GM19035 (cell line): ENCODE measurements around the gene TCF7L1.

Source experiments
- ATAC-seq: cut with Tn5 transposase; IDR thresholded peaks from one replicate; pipeline ENCODE4 v1.9.1; 2021; ENCODE audit not compliant: unreplicated experiment

The TCF7L1 gene

DNA sequence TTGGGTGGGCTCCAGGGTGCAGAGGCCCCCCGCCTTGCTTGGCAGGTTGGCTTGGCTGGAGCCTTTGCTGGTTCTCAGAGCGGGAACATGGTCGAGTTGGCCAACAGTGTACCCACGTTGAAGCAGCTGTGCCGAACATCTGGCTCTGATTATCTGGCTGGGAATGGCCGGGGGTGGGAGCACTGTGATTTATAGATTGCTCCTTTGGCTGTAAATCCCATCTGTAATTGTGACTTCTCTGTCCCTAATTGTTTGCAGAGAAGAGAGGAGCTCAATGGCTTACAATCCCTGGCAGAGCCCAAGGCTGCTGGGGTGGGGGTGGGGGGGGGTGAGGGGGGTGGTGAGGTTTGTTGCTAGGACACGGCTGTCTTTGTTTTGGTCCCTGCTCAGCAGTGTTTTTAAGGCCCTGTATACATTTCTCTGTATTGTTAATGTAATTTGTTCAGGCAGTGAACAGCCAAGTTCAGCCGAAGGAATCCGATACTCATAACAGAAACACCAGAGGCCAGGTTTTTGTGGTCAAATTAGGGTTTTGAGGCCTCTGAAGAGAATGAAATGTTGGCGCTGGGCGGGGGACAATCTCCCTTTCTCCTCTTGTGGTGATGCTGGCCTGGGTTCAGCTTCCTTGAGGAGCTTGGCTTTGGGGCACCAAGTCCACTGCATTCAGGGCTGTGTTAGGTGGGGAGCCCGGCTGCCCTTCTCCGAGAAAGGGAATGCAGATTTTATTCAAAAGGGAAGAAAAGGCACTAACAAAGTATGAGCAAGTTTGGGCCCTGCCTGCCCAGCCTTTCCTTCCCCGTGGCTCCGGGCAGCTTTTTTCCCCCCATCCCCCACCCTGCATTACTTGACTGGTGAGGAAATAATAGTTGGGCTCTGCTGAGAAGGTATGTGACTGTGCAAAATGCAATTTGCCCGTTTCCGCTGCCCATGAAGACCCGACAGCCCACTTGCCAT is 82.5 kb downstream of the TCF7L1 start:
- ATAC-seq, result no peak

DNA sequence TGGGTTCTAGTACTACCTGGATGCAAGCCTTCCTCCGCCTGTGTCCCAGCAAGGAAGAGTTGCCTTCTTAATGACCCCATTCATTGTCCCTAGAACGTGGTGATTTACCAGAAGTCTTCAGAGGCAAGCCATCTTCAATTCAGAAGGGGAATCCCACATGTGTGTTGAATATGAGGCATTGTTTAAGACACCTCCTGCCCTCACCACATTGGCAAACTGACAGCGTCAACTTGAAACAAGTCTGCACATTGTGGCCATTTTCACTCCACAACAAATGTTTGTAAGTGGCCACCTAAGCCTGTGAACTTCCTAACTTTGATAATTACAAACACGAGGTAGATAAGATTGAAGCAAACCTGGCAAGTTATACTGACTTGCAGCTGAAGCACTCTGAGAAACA is 83.7 kb downstream of the TCF7L1 start:
- no peak for ATAC-seq

DNA sequence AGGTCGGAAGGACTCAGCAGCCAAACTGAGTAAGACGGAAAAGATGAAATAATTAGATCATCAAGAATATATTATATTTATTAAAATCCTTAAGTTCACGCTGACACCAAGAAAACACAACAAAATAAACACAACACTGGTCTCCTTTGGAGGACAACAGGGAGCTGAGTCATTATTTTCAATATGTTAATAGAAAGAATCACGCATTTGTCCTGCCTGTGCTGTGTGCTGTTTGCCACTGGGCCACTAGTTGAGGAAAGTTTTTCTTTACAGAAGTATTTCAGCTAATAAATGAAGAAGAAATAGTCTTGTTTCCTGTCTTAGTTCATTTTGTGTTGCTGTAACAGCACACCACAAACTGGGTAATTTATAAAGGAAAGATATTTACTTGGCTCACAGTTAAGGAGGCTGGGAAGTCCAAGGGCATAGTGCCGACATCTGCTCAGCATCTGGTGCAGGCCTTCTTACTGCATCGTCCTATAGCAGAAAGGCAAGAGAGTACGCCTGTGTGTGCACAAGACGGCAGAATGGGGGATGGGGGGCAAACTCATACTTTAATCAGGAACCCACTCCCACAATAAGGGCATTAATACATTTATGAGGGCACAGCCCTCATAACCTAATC is 88.0 kb downstream of the TCF7L1 start:
- no peak for ATAC-seq

DNA sequence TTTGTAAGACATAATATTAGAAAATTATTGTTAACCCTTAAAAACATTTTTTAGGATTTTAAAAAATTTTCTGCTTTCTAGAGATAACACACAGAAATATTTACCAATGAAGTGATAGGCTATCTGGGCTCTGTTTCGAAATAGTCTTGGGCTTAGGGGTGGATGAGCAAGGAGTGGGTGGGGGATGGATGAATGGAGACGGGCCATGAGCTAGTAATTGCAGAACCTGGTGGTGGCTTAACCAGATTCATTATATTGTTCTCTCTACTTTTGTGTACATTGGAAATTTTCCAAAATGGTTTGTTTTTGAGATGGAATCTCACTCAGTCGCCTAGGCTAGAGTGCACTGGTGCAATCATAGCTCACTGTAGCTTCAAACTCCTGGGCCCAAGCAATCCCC is 89.6 kb downstream of the TCF7L1 start:
- no peak for ATAC-seq

DNA sequence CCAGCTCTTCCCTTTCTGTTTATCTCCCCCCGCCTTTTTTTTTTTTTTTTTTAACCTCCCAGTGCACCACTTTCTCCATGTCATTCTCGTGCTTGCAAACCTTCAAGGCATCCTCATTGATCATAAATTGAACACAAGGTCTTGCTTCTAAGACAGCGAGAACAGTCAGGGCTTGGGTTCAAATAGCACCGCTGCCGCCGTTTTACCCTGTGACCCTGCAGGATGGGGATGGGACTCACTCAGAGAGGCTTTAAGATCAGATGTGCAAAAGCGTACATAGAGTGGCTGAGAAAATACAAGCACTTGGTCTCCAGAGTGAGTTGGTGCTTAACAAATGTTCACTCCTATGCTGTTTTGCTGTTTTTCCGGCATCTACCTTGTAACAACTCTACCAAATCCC is 93.6 kb downstream of the TCF7L1 start:
- no peak for ATAC-seq

DNA sequence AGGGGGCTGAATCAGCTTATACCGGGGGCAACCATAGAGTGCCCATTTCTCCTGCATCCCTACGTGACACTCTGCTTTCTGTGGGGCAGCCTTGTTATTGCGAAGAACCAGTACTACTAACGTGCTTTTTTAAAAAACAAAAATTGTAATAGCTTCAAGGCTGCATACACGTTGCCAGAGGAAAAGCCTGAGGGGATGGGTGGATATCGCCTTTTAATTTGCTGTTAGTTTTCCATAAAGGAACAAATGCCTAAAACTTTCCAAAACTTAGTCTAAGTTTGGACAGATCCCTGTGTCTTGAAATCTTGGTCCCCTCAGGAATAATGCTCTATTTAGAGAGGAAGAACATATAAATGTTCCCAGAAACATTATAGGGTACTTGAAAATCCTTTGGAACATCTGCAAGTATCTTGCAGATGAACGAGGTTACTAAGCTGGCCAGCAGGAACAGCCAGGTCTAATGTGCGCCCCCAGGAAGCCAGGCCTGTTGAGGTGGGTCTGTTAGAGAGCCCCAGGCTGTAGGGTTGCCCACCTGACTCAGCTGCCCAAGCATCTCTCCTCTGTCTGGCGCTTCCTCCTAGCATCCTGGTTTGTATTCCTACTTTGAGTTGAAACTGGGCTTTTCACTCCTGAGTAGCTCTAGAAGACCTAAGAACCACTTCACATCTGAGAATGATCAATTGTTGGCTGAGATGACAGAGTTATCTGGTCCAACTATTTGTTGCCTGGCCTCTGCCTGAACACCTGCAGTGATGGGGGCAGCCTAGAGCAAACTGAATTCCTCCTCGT is 97.7 kb downstream of the TCF7L1 start:
- ATAC-seq, result no peak

DNA sequence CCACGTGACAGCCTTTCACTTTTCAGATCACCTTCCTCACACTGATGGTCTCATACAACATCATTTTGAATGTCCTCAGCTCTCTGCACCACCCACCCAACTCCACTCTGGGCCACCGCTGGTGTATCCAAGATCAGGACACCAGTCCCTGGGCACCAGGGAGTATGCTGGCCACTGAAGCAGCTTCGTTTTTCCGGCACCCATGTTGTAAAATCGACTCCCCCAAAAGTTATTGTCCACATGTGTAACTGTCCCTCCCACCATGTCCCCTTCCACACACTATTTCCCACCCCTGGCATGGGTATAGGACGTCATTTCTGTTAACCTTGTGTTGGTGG is 98.2 kb downstream of the TCF7L1 start:
- ATAC-seq, result no peak

DNA sequence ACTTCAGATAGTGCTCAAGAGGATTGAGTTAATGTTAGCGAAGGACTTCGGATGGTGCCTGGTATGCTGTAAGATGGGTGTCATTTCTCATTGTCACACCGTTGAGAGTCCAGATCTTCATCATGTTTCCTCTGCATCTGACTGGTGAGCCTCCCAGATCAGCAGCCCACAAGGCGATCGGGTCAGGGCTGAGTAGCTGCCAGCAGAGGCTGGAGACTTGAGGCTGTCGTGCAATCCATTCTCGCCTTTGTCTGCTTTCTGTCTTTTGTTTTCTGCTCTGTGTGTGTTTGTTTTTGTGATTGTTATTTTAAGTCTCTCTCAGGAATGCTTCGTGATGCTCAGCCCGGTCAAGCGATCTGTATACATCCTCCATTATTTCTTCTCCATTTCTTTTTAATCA is 98.8 kb downstream of the TCF7L1 start:
- no peak for ATAC-seq

DNA sequence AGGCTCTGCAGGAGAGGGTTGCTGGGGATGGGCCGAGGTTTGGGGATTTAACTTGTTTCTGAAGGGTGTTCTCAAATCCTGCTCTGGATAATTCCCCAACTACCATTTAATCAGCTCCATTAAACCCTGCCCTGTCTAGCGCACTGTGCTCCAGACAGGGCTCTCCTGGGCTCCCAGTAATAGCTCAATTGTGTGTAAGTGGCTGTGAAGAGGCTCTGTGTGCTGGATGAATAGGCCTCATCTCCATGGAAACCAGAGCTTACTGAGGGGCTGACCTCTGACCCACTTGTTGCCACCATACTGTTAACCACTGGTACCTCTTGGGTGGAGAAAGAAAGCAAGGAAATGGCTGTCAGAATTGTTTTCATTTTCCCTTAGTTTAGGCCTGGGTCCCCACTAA is 101.7 kb downstream of the TCF7L1 start:
- ATAC-seq, result no peak

DNA sequence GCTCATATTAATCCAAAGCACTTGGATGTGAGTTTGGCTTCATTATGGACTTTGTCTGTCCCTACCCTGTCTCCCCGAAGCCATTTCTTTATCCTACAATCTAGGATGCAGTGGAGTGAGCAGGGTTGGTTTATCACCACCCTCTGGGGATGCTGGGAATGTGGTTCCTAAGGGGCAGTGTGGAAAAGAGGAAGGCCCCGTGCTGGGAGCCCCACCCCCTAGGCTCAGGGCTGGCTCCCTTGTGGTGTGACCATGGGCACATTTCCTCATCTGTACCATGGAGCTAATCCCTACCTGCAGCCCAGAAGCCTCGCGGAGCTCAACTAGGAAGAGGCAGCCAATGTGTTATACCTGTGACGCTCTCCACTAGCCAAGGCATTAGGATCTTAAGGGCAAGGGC is 102.1 kb downstream of the TCF7L1 start:
- ATAC-seq, result no peak

DNA sequence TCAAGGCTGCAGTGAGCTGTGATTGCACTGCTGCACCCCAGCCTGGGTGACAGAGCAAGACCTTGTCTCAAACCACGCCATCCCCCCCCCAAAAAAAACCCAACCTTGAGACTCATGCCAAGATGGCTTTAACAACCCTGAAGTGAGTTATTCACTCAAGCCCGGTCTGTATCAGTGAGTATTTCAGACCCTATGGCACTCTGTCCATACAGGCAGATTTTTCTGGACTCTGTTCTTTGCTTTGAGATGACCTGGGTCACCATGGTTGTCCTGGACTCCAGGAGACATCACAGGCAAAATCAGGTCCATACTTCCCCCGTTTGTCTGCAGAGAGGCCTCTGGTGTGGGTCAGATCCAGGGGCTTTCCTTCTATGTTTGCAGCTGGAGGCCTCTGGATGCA is 102.9 kb downstream of the TCF7L1 start:
- no peak for ATAC-seq

DNA sequence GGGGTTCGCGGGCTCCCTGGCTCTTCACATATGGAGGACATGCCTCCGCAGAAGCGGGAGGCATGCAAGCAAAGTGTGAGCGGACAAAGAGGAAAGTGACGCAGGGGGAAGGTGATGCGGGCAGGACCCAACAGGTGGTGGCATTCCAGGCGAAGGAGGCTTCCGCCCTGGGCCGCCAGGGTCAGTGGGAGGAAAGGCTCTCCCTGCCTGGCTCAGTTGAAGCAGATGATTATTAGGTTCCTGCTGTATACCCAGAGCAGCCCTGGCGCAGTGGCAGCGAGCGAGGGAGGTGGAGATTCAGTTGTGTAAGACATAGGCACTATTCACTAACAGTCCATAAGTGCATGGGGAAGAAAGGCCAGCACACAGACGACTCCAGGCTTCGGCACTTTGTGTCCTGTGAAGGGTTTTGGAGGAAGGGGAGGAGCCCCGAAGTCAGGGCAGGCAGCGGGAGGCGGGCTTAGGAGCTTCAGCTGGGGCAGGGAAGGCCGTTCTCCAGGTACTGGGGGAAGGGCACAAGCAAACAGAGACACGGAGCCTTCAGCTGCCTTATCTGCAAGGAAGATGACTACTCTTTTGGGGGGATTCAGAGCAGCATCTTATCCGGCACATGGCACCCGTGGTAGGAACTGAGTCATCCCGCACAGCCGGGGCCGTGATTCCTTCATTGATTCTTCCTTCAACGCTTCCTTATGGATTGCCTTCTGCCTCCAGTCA is 104.8 kb downstream of the TCF7L1 start:
- ATAC-seq, result no peak

DNA sequence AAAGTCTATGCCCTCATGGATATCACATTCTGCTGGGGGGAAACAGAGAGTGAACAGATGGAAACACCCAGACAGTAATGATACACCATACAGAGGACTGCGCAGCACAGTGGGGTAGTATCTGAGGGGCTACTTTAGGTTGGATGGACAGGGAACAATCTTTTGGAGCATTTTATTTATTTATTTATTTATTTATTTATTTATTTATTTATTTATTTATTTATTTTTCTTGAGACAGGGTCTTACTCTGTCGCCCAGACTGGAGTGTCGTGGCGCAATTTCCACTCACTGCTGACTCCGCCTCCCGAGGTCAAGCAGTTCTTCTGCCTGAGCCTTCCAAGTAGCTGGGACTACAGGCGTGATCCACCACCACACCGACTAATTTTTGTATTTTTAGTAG is 105.4 kb downstream of the TCF7L1 start:
- no peak for ATAC-seq

DNA sequence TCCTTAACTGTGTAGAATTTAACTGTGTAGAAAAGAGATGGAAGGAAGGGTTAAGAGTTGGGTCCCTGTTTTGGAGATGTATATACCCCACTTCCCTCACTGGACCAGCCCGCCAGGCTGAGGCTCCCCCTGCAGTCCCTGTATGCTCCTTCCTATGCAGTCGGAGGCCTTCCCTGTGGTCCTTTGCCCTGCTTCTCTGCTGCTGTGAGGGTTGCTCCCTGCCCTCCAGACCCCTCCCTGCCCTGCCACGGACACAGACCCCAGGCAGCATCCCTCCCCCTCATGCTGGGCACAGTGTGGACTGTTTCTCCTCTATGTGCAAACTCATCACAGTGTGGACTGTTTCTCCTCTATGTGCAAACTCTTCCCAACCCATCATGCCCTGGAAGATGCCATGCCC is 105.9 kb downstream of the TCF7L1 start:
- ATAC-seq, result no peak

DNA sequence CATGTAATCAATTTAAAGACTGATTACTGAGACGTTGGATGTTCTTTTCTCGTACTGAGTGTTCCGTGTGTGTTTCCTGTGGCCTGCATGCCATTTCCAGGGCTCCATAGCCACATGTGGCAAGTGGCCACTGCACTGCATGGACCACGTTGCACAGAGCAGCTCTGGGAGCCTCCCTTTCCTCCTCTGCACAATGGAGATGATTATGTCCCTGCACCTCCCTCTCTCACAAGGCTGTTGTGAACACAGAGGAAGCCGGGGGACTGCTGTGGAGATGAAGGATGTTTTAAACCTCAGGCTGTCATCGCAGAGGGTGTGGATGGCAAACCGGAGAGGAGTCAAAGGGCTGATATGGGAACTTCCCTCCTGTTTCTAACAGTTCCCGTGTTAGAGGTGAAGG is 106.9 kb downstream of the TCF7L1 start:
- ATAC-seq, result no peak

DNA sequence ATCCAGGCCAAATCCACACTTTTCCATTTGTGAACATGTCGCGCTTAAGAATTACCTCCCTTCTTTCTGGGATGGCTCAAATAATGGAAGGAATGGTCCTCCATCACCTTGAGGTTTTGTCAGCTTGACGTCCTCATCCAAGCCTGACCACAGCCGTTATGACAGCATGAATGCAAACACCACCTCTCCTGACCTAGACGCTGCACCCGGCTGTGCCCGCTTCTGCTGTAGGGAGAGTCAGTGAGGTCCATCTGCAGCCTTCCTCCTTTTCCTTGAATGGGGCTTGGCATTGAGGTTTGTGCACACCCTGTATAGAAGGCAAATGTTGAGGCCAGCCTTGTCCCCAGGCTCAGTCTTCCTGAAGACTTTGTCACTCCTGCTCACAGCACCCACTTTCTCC is 109.1 kb downstream of the TCF7L1 start:
- ATAC-seq, result no peak

DNA sequence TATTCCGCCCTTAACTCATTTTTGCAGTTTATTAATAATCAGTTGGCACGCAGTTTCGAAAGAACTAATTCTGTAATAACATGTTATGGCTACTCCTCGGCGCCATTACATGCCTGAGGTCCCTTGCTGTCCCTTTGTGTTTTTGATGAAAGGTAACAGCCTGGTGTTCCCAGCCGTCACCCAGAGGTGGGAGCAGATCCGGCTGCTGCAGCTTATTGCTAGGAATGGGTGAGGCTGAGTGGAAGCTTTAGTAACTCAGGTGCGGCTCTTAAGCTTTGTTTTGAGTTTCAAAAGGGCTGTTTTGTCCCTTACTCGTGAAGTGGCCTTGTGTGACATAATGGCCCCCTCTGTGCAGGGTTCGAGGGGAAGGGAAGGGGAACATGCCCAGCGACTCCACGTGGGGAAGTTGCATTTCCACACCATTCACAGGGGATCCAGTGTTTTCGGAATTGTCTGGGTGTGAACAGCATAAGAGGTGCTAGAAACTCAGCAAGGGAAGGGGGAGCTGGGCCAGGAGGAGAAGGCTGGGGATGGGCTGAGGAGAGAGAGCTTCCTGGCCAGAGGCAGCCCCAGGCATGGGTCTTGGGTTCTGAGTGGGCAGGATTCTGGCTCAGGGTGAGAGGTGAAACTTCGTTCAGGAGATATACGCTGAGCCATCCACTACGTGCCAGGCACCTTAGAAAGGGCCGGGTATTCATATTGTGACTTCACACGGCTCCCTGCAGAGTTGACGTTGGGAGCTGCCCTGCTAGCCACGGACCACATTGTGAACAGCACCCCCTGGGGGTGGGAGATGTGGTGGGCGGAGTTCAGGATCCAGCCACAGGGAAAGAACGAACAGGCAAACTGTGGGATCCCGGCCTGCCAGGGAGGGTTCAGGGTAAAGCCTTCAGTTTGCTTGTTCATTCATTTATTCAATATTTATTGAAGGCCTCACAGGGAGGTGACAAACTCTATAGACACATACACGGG is 110.2 kb downstream of the TCF7L1 start:
- ATAC-seq, result no peak

DNA sequence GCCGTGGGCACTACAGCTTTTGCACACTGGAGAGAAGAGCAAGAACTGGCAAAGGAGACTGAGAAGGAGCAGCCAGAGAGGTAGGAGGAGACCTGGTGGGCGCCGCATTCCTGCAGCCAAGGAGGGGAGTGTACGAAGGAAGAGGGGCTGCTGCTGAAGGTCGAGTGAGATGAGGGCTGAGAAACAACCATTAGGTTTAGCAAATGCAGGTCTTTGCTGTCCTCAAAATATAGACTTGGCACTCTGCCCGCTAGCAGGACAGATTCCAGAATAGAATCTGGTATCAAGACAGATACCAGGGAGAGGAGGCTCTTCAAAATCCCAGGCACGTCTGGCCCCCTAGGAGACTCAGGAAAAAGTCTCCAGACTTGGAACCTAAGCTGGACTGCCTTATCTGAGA is 111.6 kb downstream of the TCF7L1 start:
- ATAC-seq, result no peak

DNA sequence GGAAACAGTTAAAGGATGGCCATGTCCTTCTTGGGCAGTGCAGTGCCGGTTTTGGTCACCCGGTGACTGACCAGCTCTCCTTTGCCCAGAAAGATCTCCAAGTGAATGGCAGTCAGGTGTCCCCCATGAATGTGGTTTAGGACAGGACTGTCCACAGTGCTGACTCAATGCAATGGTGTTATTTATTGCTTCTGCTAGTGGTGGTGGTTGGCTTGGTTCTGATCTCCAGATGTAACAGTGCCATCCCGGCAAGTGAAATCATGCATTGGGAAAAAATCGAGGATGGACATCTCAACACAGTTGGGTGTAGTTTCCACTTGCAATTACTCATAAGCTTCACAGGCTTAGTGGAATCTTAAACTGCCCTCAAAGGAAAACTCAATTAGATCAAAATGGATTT is 112.7 kb downstream of the TCF7L1 start:
- no peak for ATAC-seq

DNA sequence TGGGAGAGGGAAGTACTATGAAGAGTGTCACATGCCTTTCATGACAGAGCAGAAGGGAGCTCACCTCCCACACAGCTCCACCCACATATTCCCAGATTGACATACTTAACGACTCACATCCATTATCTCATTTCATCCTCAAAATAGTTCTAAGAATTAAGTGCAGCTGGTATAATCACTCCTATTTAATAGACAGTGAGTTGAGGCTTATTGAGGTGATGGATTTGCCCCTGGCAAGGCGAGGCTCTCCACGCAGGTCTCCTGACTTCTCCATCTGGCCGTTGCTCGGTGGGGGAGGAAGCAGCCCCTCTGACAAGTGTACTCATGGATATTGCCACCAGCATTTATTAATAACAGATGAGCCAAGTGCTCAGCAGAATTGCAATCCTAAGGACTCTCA is 113.2 kb downstream of the TCF7L1 start:
- no peak for ATAC-seq
